Kidney (tissue), 14 donors: ENCODE measurements around the gene TBC1D1. TPM values are rescaled to one million over a fixed set of nuclear protein-coding genes. Genes with fewer than 3 reads are reported as not detected.

ENCODE experiments used
- DNase-seq, 5 donors: peaks; one replicate each; pipeline ENCODE4 v3.0.0-alpha.2; 2013 to 2020
- FAIRE-seq: peaks from 2 replicates; lab custom pipeline; 2012; peaks lifted over from hg19 to GRCh38; lab: Jason Lieb, UNC
- H3K27ac ChIP-seq, 2 donors: one replicate each; pipeline ENCODE4 v1.7.0; 2013; ENCODE audit warnings: low read depth in 2 of 2, low read length in 2 of 2, inconsistent platforms in 1 of 2
- H3K27me3 ChIP-seq: one replicate; pipeline ENCODE4 v1.7.1; 2013; ENCODE audit warnings: low read length, inconsistent platforms; ENCODE audit not compliant: control insufficient read depth, insufficient read depth
- H3K36me3 ChIP-seq, 3 donors: one replicate each; pipeline versions ENCODE4 v1.7.0 to v1.7.1; 2013; ENCODE audit warnings: low read length in 3 of 3, control low read depth in 1 of 3, inconsistent platforms in 1 of 3; ENCODE audit not compliant: insufficient read depth in 3 of 3, control insufficient read depth in 2 of 3
- H3K4me1 ChIP-seq, 3 donors: one replicate each; pipeline versions ENCODE4 v1.7.0 to v1.7.1; 2013; ENCODE audit warnings: low read length in 3 of 3, inconsistent platforms in 1 of 3, low read depth in 1 of 3; ENCODE audit not compliant: control insufficient read depth in 2 of 3, insufficient read depth in 2 of 3
- H3K4me3 ChIP-seq, 3 donors: one replicate each; pipeline versions ENCODE4 v1.7.0 to v1.8.1; 2013; ENCODE audit warnings: low read length in 3 of 3, control low read depth in 1 of 3, inconsistent platforms in 1 of 3
- H3K9ac ChIP-seq, 3 donors: one replicate each; pipeline versions ENCODE4 v1.7.0 to v1.7.1; 2013; ENCODE audit warnings: low read length in 3 of 3, control low read depth in 1 of 3, inconsistent platforms in 1 of 3
- H3K9me3 ChIP-seq, 3 donors: one replicate each; pipeline versions ENCODE4 v1.7.0 to v1.7.1; 2013; ENCODE audit warnings: low read length in 3 of 3, control low read depth in 1 of 3, inconsistent platforms in 1 of 3; ENCODE audit not compliant: control insufficient read depth in 2 of 3, insufficient read depth in 1 of 3
- CTCF ChIP-seq: IDR thresholded peaks from 3 replicates; pipeline ENCODE4 v1.5.1; 2012; ENCODE audit warnings: mild to moderate bottlenecking, moderate library complexity, borderline replicate concordance; ENCODE audit not compliant: insufficient read depth; ENCODE audit errors: extremely low read depth
- intact Hi-C: fragments of 100-400 bp; cut with DNase I; formaldehyde crosslinking; loops from one replicate; pipeline ENCODE4 v1.11.1; 2022
- polyA plus RNA-seq: library from polyadenylated mRNA; stranded (reverse); fragments of 350-450 nt; fragmentation: Illumina TruSeq; extraction: RNeasy Lipid Tissue Mini Kit (QIAGEN cat#74804); gene quantifications from one replicate; pipeline ENCODE4 v1.2.3, GENCODE V29; 2014; ENCODE audit warnings: low read depth, low replicate concordance; ENCODE audit not compliant: insufficient read depth
- total RNA-seq: library from RNA; stranded (reverse); fragmentation: NEBNext Ultra II Directional; extraction: Animal tissue kit (Norgen Biotek cat#: 25700); gene quantifications from one replicate; pipeline ENCODE4 v1.2.1, GENCODE V29; 2021
- donor health status: control.
- donor health status: control.
- donor health status: control.
- donor health status: control.
- donor health status: control.
- donor health status: DM: yes; HTN: yes; CAD: no.
- donor health status: Normal renal cell carcinoma (clear cell type).

TBC1D1 gene
- total and polyA plus RNA-seq, 2 donors from 2014 or later: 170 to 182 TPM

GRCh38 chr4:38114386-38115150 is 223.7 kb downstream of the TBC1D1 start:
- Histone ChIP-seq H3K9ac (no peak overlapping the region), H3K4me1 (peaks cover 0 to 8% (median 4%) of the 10 kb centered on the region in 3 donors), H3K4me3 (no peak overlapping the region), H3K27me3 (no peaks in the 10 kb centered on the region), H3K27ac (no peak overlapping the region), H3K36me3 (peaks cover 0 to 19% (median 17%) of the 10 kb centered on the region in 3 donors), H3K9me3 (no peaks in the 10 kb centered on the region)
- FAIRE-seq (no peak), DNase-seq (peak in 1 of 5 donors; percentile 78)
- intact Hi-C loops: no loop called here
- no peak for TF ChIP-seq CTCF

DNA sequence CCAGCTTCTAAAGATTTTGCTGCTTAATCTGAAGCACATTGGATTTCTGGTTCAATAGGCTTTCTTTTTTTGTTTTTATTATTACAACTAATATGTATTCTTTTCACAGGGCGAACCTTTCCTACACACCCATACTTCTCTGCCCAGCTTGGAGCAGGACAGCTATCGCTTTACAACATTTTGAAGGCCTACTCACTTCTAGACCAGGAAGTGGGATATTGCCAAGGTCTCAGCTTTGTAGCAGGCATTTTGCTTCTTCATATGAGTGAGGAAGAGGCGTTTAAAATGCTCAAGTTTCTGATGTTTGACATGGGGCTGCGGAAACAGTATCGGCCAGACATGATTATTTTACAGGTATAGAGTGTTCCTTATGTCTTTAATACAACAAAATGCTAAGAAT is 224.7 kb downstream of the TBC1D1 start:
- Histone ChIP-seq H3K9ac (no peak overlapping the region), H3K27me3 (no peaks in the 10 kb centered on the region), H3K4me3 (no peak overlapping the region), H3K9me3 (no peaks in the 10 kb centered on the region), H3K27ac (no peak overlapping the region), H3K36me3 (peaks cover 0 to 17% (median 13%) of the 10 kb centered on the region in 3 donors), H3K4me1 (peaks cover 0 to 12% (median 12%) of the 10 kb centered on the region in 3 donors)
- intact Hi-C loops: no loop called here
- no peak for TF ChIP-seq CTCF
- FAIRE-seq (no peak), DNase-seq (no peak)

GRCh38 chr4:38117591-38117990 is 226.7 kb downstream of the TBC1D1 start:
- Histone ChIP-seq H3K27me3 (no peaks in the 10 kb centered on the region), H3K4me3 (no peak overlapping the region), H3K27ac (no peak overlapping the region), H3K36me3 (peaks cover 0 to 22% (median 13%) of the 10 kb centered on the region in 3 donors), H3K9ac (no peak overlapping the region), H3K9me3 (no peaks in the 10 kb centered on the region), H3K4me1 (peaks cover 0 to 17% (median 6%) of the 10 kb centered on the region in 3 donors)
- no peak for FAIRE-seq
- no peak for TF ChIP-seq CTCF
- DNase-seq: no peak
- intact Hi-C loops: no loop called here
